ENCODE results near the gene ENTPD6. TPM values are rescaled to one million over a fixed set of nuclear protein-coding genes. Genes with fewer than 3 reads are reported as not detected.

Gene ENTPD6
- total RNA-seq, 2 experiments from 2014 or later, result 39.4 to 42.8 TPM

GRCh38 chr20:25249198-25249931 is 53.9 kb downstream of the ENTPD6 start:
- peak overlapping the region; percentile 83 for H3K4me3 Mint-ChIP-seq
- H3K36me3 Mint-ChIP-seq (ENCODE audit: low read depth), result peaks cover 5% of the 10 kb centered on the region
- no peaks in the 10 kb centered on the region for H3K9me3 Mint-ChIP-seq
- intact Hi-C loops (cut with micrococcal nuclease), result no loop called here
- CTCF ChIA-PET, result no interaction called here
- TF ChIP-seq CTCF (IDR thresholded peaks at IDR 0.05), result no peak
- ATAC-seq (no peak), DNase-seq (no peak)
- peaks cover 7% of the 10 kb centered on the region for H3K27me3 Mint-ChIP-seq
- POLR2A ChIA-PET, result interaction anchor here (1.2 to 5.2 kb wide), 5 partner anchors 9 to 192 kb away, joined by 3 to 41 read pairs (median 5); partner anchors contain the start of genes ACSS1, ENTPD6 and GINS1
- H3K4me1 Mint-ChIP-seq (ENCODE audit: low read depth), result peaks cover 59% of the 10 kb centered on the region
- H3K27ac Mint-ChIP-seq, result peak overlapping the region; percentile 59

DNA sequence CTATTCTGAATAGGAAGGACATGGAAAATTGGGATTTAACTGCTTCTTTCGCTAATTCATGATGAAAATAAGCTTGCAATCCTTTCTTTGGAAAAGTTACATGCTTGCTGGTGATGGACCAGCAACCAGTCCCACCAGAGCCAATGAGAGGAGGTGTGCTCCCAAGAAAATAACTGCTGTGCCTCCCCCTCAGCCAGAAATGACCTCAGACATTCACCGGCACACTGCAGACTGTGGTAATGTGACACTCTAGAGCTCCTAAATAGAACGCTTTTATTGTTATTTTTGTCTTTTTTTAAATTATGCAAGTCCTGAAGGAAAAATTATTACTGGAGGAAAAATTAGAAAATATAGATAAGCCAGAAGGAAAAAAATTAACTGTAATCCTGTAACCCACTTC is 55.0 kb downstream of the ENTPD6 start:
- no peak for TF ChIP-seq CTCF (IDR thresholded peaks at IDR 0.05)
- ChIA-PET POLR2A (interaction anchor here (0.6 to 5.2 kb wide), 7 partner anchors 8 to 193 kb away, joined by 3 to 41 read pairs (median 3); partner anchors contain the start of genes ACSS1 and ENTPD6), CTCF (interaction anchor here (0.6 to 2.3 kb wide), 3 partner anchors 10 to 273 kb away, joined by 3 to 11 read pairs (median 10); no protein-coding TSS in a partner anchor)
- Mint-ChIP-seq H3K4me3 (peak overlapping the region; percentile 83), H3K9me3 (no peaks in the 10 kb centered on the region), H3K4me1 (ENCODE audit: low read depth) (peaks cover 62% of the 10 kb centered on the region), H3K27me3 (peaks cover 4% of the 10 kb centered on the region), H3K36me3 (ENCODE audit: low read depth) (peaks cover 8% of the 10 kb centered on the region), H3K27ac (no peak overlapping the region)
- DNase-seq, result no peak
- ATAC-seq, result no peak
- intact Hi-C loops (cut with micrococcal nuclease), result no loop called here

- peaks cover 8% of the 10 kb centered on the region for H3K36me3 Mint-ChIP-seq (ENCODE audit: low read depth)
- DNase-seq (no peak), ATAC-seq (no peak)
- no peak overlapping the region for H3K4me3 Mint-ChIP-seq
- intact Hi-C loops (cut with micrococcal nuclease), result no loop called here
- peaks cover 62% of the 10 kb centered on the region for H3K4me1 Mint-ChIP-seq (ENCODE audit: low read depth)
- no peak overlapping the region for H3K27ac Mint-ChIP-seq
- no peak for TF ChIP-seq CTCF (IDR thresholded peaks at IDR 0.05)
- H3K27me3 Mint-ChIP-seq, result peaks cover 4% of the 10 kb centered on the region
- H3K9me3 Mint-ChIP-seq, result no peaks in the 10 kb centered on the region
- ChIA-PET CTCF (interaction anchor here (2.1 to 2.3 kb wide), 2 partner anchors 9 to 148 kb away, joined by 10 to 11 read pairs; no protein-coding TSS in a partner anchor), POLR2A (interaction anchor here (1.2 to 5.2 kb wide), 4 partner anchors 7 to 55 kb away, joined by 3 to 41 read pairs (median 5); partner anchors contain the start of gene ENTPD6)
These were observed 55.5 kb downstream of the ENTPD6 start for GRCh38 chr20:25251019-25251418.

DNA sequence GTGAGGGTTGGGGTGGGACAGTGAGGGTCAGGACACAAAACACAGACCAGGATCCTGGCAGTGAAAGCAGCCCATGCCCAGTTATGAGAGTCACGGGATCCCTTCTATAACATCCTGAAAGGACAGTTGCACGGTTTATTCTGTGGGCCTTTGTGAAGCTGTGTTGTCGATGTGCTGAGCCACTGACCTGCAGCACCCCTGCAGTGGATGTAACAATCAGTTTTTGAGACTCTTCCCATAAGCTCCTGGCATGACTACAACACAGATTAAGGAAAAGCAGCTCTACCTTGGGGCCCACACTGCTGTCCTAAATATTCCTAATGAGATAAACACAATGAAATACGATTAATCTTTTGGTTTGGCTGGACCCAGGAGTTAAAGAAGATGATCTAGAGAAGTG is 56.0 kb downstream of the ENTPD6 start:
- ATAC-seq (no peak), DNase-seq (no peak)
- Mint-ChIP-seq H3K27ac (no peak overlapping the region), H3K27me3 (peaks cover 3% of the 10 kb centered on the region), H3K36me3 (ENCODE audit: low read depth) (peaks cover 8% of the 10 kb centered on the region), H3K4me3 (no peak overlapping the region), H3K4me1 (ENCODE audit: low read depth) (peaks cover 62% of the 10 kb centered on the region), H3K9me3 (no peaks in the 10 kb centered on the region)
- CTCF ChIA-PET, result interaction anchor here (2.1 to 2.3 kb wide), 2 partner anchors 9 to 148 kb away, joined by 10 to 11 read pairs; no protein-coding TSS in a partner anchor
- TF ChIP-seq CTCF (IDR thresholded peaks at IDR 0.05), result no peak
- intact Hi-C loops (cut with micrococcal nuclease), result no loop called here
- POLR2A ChIA-PET, result interaction anchor here (1.5 kb wide), 1 partner anchor 41 kb away, joined by 5 read pairs; no protein-coding TSS in a partner anchor

- ATAC-seq, result no peak
- H3K4me3 Mint-ChIP-seq, result no peak overlapping the region
- intact Hi-C loops (cut with micrococcal nuclease), result no loop called here
- peak overlapping the region; percentile 66 for H3K27ac Mint-ChIP-seq
- ChIA-PET POLR2A (no interaction called here), CTCF (interaction anchor here (2.1 to 2.3 kb wide), 2 partner anchors 8 to 147 kb away, joined by 10 to 11 read pairs; no protein-coding TSS in a partner anchor)
- H3K27me3 Mint-ChIP-seq, result no peaks in the 10 kb centered on the region
- H3K36me3 Mint-ChIP-seq (ENCODE audit: low read depth), result peaks cover 10% of the 10 kb centered on the region
- DNase-seq, result no peak
- H3K4me1 Mint-ChIP-seq (ENCODE audit: low read depth), result peaks cover 59% of the 10 kb centered on the region
- no peak for TF ChIP-seq CTCF (IDR thresholded peaks at IDR 0.05)
- H3K9me3 Mint-ChIP-seq, result no peaks in the 10 kb centered on the region
These were observed 56.7 kb downstream of the ENTPD6 start for GRCh38 chr20:25252230-25252651.

All from activated CD8-positive, alpha-beta T cell treated with anti-CD3 and anti-CD28 coated beads for 36 hours (primary cell).